GM23338 (cell line): Measurements from ENCODE around the gene SCGB1A1. TPM values are rescaled to one million over a fixed set of nuclear protein-coding genes. Genes with fewer than 3 reads are reported as not detected.

Source experiments
- ATAC-seq: fragments of 200-7000 bp; cut with Tn5 transposase; 3 replicates; pipeline ENCODE4 v1.9.1; 2020
- DNase-seq: peaks from one replicate; pipeline ENCODE4 v3.0.0-alpha.2; 2015; ENCODE audit warnings: low spot score
- H2AFZ ChIP-seq: fragments of 200-600 bp; sonication (generic); 2 replicates; pipeline ENCODE4 v1.8.0; 2016; ENCODE audit warnings: antibody characterized with exemption, mild to moderate bottlenecking, moderate library complexity
- H3F3A ChIP-seq: fragments of 200-600 bp; sonication (generic); replicated peaks from 2 replicates; pipeline ENCODE4 v1.8.0; 2017; ENCODE audit warnings: antibody characterized with exemption, mixed run types, low read depth
- H3K27ac ChIP-seq: fragments of 200-600 bp; sonication (generic); 2 replicates; pipeline ENCODE4 v1.6.1; 2016; ENCODE audit warnings: low read depth
- H3K27me3 ChIP-seq: fragments of 200-600 bp; sonication (generic); 2 replicates; pipeline ENCODE4 v1.8.0; 2016; ENCODE audit warnings: mild to moderate bottlenecking, mixed run types, moderate library complexity; ENCODE audit not compliant: insufficient read depth
- H3K36me3 ChIP-seq: fragments of 200-600 bp; sonication (generic); 2 replicates; pipeline ENCODE4 v1.8.0; 2016; ENCODE audit warnings: mild to moderate bottlenecking; ENCODE audit not compliant: insufficient read depth
- H3K4me1 ChIP-seq: fragments of 200-600 bp; sonication (generic); 2 replicates; pipeline ENCODE4 v1.8.0; 2016; ENCODE audit warnings: mild to moderate bottlenecking, moderate library complexity; ENCODE audit not compliant: insufficient read depth
- H3K4me2 ChIP-seq: fragments of 200-600 bp; sonication (generic); 2 replicates; pipeline ENCODE4 v1.7.1; 2017; ENCODE audit warnings: mixed run types
- H3K4me3 ChIP-seq: fragments of 200-600 bp; sonication (generic); 2 replicates; pipeline ENCODE4 v1.6.1; 2016; ENCODE audit warnings: mixed run types
- H3K79me2 ChIP-seq: fragments of 200-600 bp; sonication (generic); replicated peaks from 2 replicates; pipeline ENCODE4 v1.8.0; 2017; ENCODE audit warnings: mild to moderate bottlenecking; ENCODE audit not compliant: insufficient read depth
- H3K9me2 ChIP-seq: fragments of 200-600 bp; sonication (generic); 2 replicates; pipeline ENCODE4 v1.8.0; 2017; ENCODE audit not compliant: insufficient read depth
- H4K20me1 ChIP-seq: fragments of 200-600 bp; sonication (generic); replicated peaks from 2 replicates; pipeline ENCODE4 v1.8.0; 2017; ENCODE audit warnings: mild to moderate bottlenecking; ENCODE audit not compliant: insufficient read depth
- H3K27ac Mint-ChIP-seq: 2 replicates; pipeline ENCODE4 v1.8.0; 2020; ENCODE audit warnings: inconsistent platforms, mild to moderate bottlenecking, moderate library complexity, mixed read lengths
- H3K27me3 Mint-ChIP-seq: 3 replicates; pipeline ENCODE4 v1.8.0; 2022; ENCODE audit warnings: low read depth, mild to moderate bottlenecking, moderate library complexity, mixed read lengths, inconsistent platforms; ENCODE audit not compliant: insufficient read depth, poor library complexity
- H3K36me3 Mint-ChIP-seq: 3 replicates; pipeline ENCODE4 v1.8.0; 2021; ENCODE audit warnings: low read depth, mild to moderate bottlenecking, inconsistent platforms, moderate library complexity, mixed read lengths
- H3K4me1 Mint-ChIP-seq: 3 replicates; pipeline ENCODE4 v1.8.0; 2020; ENCODE audit warnings: mild to moderate bottlenecking, inconsistent platforms, mixed read lengths
- H3K4me3 Mint-ChIP-seq: 3 replicates; pipeline ENCODE4 v1.8.0; 2021; ENCODE audit warnings: moderate library complexity, mild to moderate bottlenecking, inconsistent platforms, mixed read lengths
- H3K9me3 Mint-ChIP-seq: 3 replicates; pipeline ENCODE4 v1.8.0; 2020; ENCODE audit warnings: moderate library complexity, mild to moderate bottlenecking, inconsistent platforms, mixed read lengths
- CREB1 ChIP-seq: fragments of 250-450 bp; sonication (Bioruptor Pico); IDR thresholded peaks from 2 replicates; pipeline ENCODE4 v1.5.0; 2020; ENCODE audit warnings: low read depth, mild to moderate bottlenecking, moderate library complexity
- CTCF ChIP-seq, 2 experiments: fragments of 200-600 bp in 1 of 2; sonication (generic) in 1 of 2; conservative IDR thresholded peaks; 2 replicates each; pipeline versions ENCODE4 v1.5.1 to v1.6.1; 2016 to 2017; ENCODE audit warnings: antibody characterized with exemption in 2 of 2, low read depth in 2 of 2, mild to moderate bottlenecking in 2 of 2, moderate library complexity in 1 of 2
- EZH2phosphoT487 ChIP-seq: fragments of 200-600 bp; sonication (generic); IDR thresholded peaks from one replicate; pipeline ENCODE4 v1.8.1; 2018; ENCODE audit warnings: antibody characterized with exemption; ENCODE audit not compliant: unreplicated experiment
- JUNB ChIP-seq: IDR thresholded peaks from one replicate; pipeline ENCODE4 v1.6.1; 2016; ENCODE audit warnings: antibody characterized with exemption; ENCODE audit not compliant: unreplicated experiment
- NANOG ChIP-seq: IDR thresholded peaks from 2 replicates; pipeline ENCODE4 v1.6.1; 2016; ENCODE audit warnings: antibody characterized with exemption, borderline replicate concordance
- POLR2AphosphoS5 ChIP-seq: IDR thresholded peaks from 2 replicates; pipeline ENCODE4 v1.6.1; 2016; ENCODE audit warnings: antibody characterized with exemption, low read depth
- ZNF114 ChIP-seq: fragments of 250-450 bp; sonication (Bioruptor Pico); IDR thresholded peaks from 2 replicates; pipeline ENCODE4 v1.5.0; 2020; ENCODE audit warnings: mild to moderate bottlenecking, moderate library complexity
- ZNF331 ChIP-seq: fragments of 250-450 bp; sonication (Bioruptor Pico); IDR thresholded peaks from 2 replicates; pipeline ENCODE4 v1.5.0; 2020; ENCODE audit warnings: low read depth, mild to moderate bottlenecking, moderate library complexity
- polyA plus RNA-seq: library from polyadenylated mRNA; unstranded; fragments of >200 nt; fragmentation: Nextera tagmentation; extraction: Ambion mirVana; gene quantifications from 2 replicates; pipeline ENCODE4 v1.2.1, GENCODE V29; 2016
- total RNA-seq: library from RNA; depleted of rRNA; stranded (reverse); fragments of >200 nt; shearing (Covaris generic); gene quantifications from 2 replicates; pipeline ENCODE4 v1.2.3, GENCODE V29; 2014

The SCGB1A1 gene
- total and polyA plus RNA-seq, 2 experiments from 2014 or later: not detected

- Histone ChIP-seq H3K4me1 (no peaks in the 10 kb centered on the region), H4K20me1 (no peaks in the 10 kb centered on the region), H3K4me2 (no peak overlapping the region), H3K9me2 (no peaks in the 10 kb centered on the region), H3K27ac (no peak overlapping the region), H3K4me3 (no peak overlapping the region), H3K27me3 (no peaks in the 10 kb centered on the region), H3K36me3 (0 out of 2 replicates have a peak, but pooled peaks cover 4% of the 10 kb centered on the region), H3K79me2 (no peaks in the 10 kb centered on the region), H3F3A (no peaks in the 10 kb centered on the region), H2AFZ (no peak overlapping the region)
- no peak overlapping the region for H3K4me3 Mint-ChIP-seq
- TF ChIP-seq ZNF331 (no peak), CTCF (conservative IDR thresholded peaks at IDR 0.05; ENCODE audit: low read depth in 2 of 2) (peak in 1 of 2 experiments; percentile 35; a peak in 2 of 4 replicates)
- H3K9me3 Mint-ChIP-seq: no peaks in the 10 kb centered on the region
- H3K36me3 Mint-ChIP-seq: no peaks in the 10 kb centered on the region
- peak; percentile 91 for ATAC-seq
- peaks cover 9% of the 10 kb centered on the region; the same call in 2 of the 3 replicates for H3K4me1 Mint-ChIP-seq
- peak overlapping the region; percentile 69; the same call in 1 of the 2 replicates for H3K27ac Mint-ChIP-seq
- H3K27me3 Mint-ChIP-seq: peaks cover 4% of the 10 kb centered on the region
- DNase-seq: peak; percentile 38
Measured at GRCh38 chr11:62370743-62371440, 47.9 kb upstream of the SCGB1A1 start.

DNA sequence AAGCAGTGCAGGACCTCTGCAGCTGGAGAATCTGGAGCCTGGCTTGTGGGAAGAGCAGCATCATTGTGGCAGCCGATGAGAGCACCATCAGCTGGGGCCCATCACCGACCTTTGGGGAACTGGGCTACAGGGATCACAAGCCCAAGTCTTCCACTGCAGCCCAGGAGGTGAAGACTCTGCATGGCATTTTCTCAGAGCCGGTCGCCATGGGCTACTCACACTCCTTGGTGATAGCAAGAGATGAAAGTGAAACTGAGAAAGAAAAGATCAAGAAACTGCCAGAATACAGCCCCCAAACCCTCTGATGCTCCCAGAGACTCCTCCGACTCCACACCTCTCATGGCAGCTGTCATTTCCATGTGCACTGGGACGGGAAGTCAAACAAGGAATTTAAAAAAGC, 46.0 kb upstream of the SCGB1A1 start:
- Mint-ChIP-seq H3K9me3 (no peaks in the 10 kb centered on the region), H3K4me3 (no peak overlapping the region), H3K27ac (no peak overlapping the region), H3K36me3 (no peaks in the 10 kb centered on the region), H3K4me1 (peaks cover 9% of the 10 kb centered on the region; the same call in 2 of the 3 replicates), H3K27me3 (peaks cover 2% of the 10 kb centered on the region)
- TF ChIP-seq NANOG: no peak
- TF ChIP-seq ZNF114 (CRISPR knock-in tag): no peak
- TF ChIP-seq JUNB: no peak
- no peak for TF ChIP-seq EZH2phosphoT487
- no peak for TF ChIP-seq CTCF (conservative IDR thresholded peaks at IDR 0.05; ENCODE audit: low read depth in 2 of 2)
- TF ChIP-seq CREB1 (CRISPR knock-in tag): no peak
- TF ChIP-seq POLR2AphosphoS5: no peak
- Histone ChIP-seq H3K36me3 (0 out of 2 replicates have a peak, but pooled peaks cover 4% of the 10 kb centered on the region), H3F3A (no peaks in the 10 kb centered on the region), H3K4me1 (no peaks in the 10 kb centered on the region), H2AFZ (no peak overlapping the region), H3K27me3 (no peaks in the 10 kb centered on the region), H3K4me3 (no peak overlapping the region), H3K79me2 (no peaks in the 10 kb centered on the region), H3K4me2 (no peak overlapping the region), H4K20me1 (no peaks in the 10 kb centered on the region), H3K9me2 (no peaks in the 10 kb centered on the region), H3K27ac (no peak overlapping the region)
- ATAC-seq: no peak
- no peak for DNase-seq
